ENCODE results near the gene SLC37A1. TPM values are rescaled to one million over a fixed set of nuclear protein-coding genes. Genes with fewer than 3 reads are reported as not detected.

The SLC37A1 gene
- total RNA-seq, 1 experiment from 2014 or later = 38.3 TPM

GRCh38 chr21:42525029-42525581 lies 11.5 kb downstream of the SLC37A1 start:
- peaks cover 36% of the 10 kb centered on the region; the same call in 1 of the 2 replicates for H3K36me3 ChIP-seq (ENCODE audit: low read depth, low read length)
- H3K4me1 ChIP-seq (ENCODE audit: insufficient read depth, low read length) = peaks cover 20% of the 10 kb centered on the region
- no TSS peak for BruUV-seq (replicated peaks)
- no peak overlapping the region for H2AFZ ChIP-seq (ENCODE audit: low read length)
- no peaks in the 10 kb centered on the region for H3K9me2 ChIP-seq (replicated peaks; ENCODE audit: low read length)
- H3K27me3 ChIP-seq (ENCODE audit: low read length) = no peaks in the 10 kb centered on the region
- no peaks in the 10 kb centered on the region for H4K20me1 ChIP-seq (ENCODE audit: low read length)
- ChIA-PET POLR2A (ENCODE audit: unreplicated experiment) (no interaction called here), CTCF (no interaction called here)
- no peak overlapping the region for H3K9ac ChIP-seq (ENCODE audit: low read length)
- TF ChIP-seq EZH2phosphoT487 (IDR thresholded peaks at IDR 0.05; ENCODE audit: borderline replicate concordance, low read length) (no peak), EZH2 (IDR thresholded peaks at IDR 0.05; ENCODE audit: low read length, unreplicated experiment) (no peak)
- TF ChIP-seq, protein P1, sequence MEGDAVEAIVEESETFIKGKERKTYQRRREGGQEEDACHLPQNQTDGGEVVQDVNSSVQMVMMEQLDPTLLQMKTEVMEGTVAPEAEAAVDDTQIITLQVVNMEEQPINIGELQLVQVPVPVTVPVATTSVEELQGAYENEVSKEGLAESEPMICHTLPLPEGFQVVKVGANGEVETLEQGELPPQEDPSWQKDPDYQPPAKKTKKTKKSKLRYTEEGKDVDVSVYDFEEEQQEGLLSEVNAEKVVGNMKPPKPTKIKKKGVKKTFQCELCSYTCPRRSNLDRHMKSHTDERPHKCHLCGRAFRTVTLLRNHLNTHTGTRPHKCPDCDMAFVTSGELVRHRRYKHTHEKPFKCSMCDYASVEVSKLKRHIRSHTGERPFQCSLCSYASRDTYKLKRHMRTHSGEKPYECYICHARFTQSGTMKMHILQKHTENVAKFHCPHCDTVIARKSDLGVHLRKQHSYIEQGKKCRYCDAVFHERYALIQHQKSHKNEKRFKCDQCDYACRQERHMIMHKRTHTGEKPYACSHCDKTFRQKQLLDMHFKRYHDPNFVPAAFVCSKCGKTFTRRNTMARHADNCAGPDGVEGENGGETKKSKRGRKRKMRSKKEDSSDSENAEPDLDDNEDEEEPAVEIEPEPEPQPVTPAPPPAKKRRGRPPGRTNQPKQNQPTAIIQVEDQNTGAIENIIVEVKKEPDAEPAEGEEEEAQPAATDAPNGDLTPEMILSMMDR (conservative IDR thresholded peaks at IDR 0.05; ENCODE audit: low read depth, low read length) = no peak
- H3F3A ChIP-seq (ENCODE audit: low read length, unreplicated experiment) = no peaks in the 10 kb centered on the region
- peak overlapping the region; percentile 55; the same call in 1 of the 2 replicates for H3K27ac ChIP-seq (ENCODE audit: low read length)
- H3K79me2 ChIP-seq (ENCODE audit: low read length) = peaks cover 20% of the 10 kb centered on the region
- H3K4me2 ChIP-seq (ENCODE audit: low read length) = no peak overlapping the region
- no peak overlapping the region for H3K4me3 ChIP-seq (ENCODE audit: low read length)
- ATAC-seq (no peak), DNase-seq (no peak)
- no peaks in the 10 kb centered on the region for H3K9me3 ChIP-seq (ENCODE audit: low read length)
- intact Hi-C loops (cut with micrococcal nuclease) = no loop called here

DNA sequence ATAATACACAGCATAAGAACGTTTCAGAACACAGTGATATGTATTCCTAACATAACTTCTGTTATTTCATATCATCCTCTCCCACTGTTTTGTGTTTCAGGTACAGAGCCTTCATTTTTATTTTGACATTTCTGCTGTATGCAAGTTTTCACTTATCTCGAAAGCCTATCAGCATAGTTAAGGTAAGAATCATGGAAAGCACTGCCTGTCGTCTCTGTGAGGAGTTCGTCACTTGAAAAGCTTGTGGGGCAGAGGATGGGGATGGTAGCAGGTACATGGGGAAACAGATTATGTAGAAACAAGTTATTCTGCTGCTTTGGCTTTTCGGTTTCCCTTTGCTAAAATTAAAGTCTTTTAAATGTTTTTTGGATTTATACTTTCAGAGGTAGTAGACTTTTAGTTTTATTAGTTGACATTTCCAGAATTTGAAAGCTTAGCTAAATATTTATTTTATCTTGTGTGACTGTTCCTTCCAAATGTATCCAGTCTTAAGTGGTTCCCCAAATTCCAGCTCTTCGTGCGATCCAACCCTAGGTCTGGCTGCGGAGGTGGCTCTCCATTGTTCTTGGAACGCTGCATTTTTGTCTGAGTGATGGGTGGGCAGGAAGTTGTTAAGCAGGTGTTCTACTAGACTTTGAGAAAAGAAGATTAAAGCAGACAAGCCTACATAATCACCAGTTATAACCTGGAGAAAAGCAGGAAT lies 12.2 kb downstream of the SLC37A1 start:
- POLR2A ChIA-PET (ENCODE audit: unreplicated experiment) = no interaction called here
- H2AFZ ChIP-seq (ENCODE audit: low read length) = no peak overlapping the region
- peaks cover 13% of the 10 kb centered on the region; the same call in 1 of the 2 replicates for H3K79me2 ChIP-seq (ENCODE audit: low read length)
- H3K4me1 ChIP-seq (ENCODE audit: insufficient read depth, low read length) = peaks cover 20% of the 10 kb centered on the region
- H3K4me3 ChIP-seq (ENCODE audit: low read length) = no peak overlapping the region
- CTCF ChIA-PET = no interaction called here
- no peak for TF ChIP-seq EZH2phosphoT487 (IDR thresholded peaks at IDR 0.05; ENCODE audit: borderline replicate concordance, low read length)
- TF ChIP-seq, protein P1 (conservative IDR thresholded peaks at IDR 0.05; ENCODE audit: low read depth, low read length) = no peak
- TF ChIP-seq EZH2 (IDR thresholded peaks at IDR 0.05; ENCODE audit: low read length, unreplicated experiment) = no peak
- intact Hi-C loops (cut with micrococcal nuclease) = no loop called here
- no peak overlapping the region for H3K27ac ChIP-seq (ENCODE audit: low read length)
- peaks cover 30% of the 10 kb centered on the region; the same call in 1 of the 2 replicates for H3K36me3 ChIP-seq (ENCODE audit: low read depth, low read length)
- no peak overlapping the region for H3K4me2 ChIP-seq (ENCODE audit: low read length)
- no peaks in the 10 kb centered on the region for H3K9me2 ChIP-seq (replicated peaks; ENCODE audit: low read length)
- H3K27me3 ChIP-seq (ENCODE audit: low read length) = no peaks in the 10 kb centered on the region
- no TSS peak for BruUV-seq (replicated peaks)
- no peaks in the 10 kb centered on the region for H4K20me1 ChIP-seq (ENCODE audit: low read length)
- no peaks in the 10 kb centered on the region for H3K9me3 ChIP-seq (ENCODE audit: low read length)
- ATAC-seq (no peak), DNase-seq (no peak)
- H3F3A ChIP-seq (ENCODE audit: low read length, unreplicated experiment) = no peaks in the 10 kb centered on the region
- H3K9ac ChIP-seq (ENCODE audit: low read length) = no peak overlapping the region

GRCh38 chr21:42526379-42526727 lies 12.7 kb downstream of the SLC37A1 start:
- H3K79me2 ChIP-seq (ENCODE audit: low read length) = peaks cover 7% of the 10 kb centered on the region; the same call in 1 of the 2 replicates
- H3K27me3 ChIP-seq (ENCODE audit: low read length) = no peaks in the 10 kb centered on the region
- no peak for ATAC-seq

More at GRCh38 chr21:42526379-42526727, 12.7 kb downstream of the SLC37A1 start:
- CTCF ChIA-PET = no interaction called here
- no peak for TF ChIP-seq EZH2 (IDR thresholded peaks at IDR 0.05; ENCODE audit: low read length, unreplicated experiment)
- TF ChIP-seq, protein P1 (conservative IDR thresholded peaks at IDR 0.05; ENCODE audit: low read depth, low read length) = no peak
- no peak for TF ChIP-seq EZH2phosphoT487 (IDR thresholded peaks at IDR 0.05; ENCODE audit: borderline replicate concordance, low read length)
- Histone ChIP-seq H4K20me1 (ENCODE audit: low read length) (no peaks in the 10 kb centered on the region), H3K4me2 (ENCODE audit: low read length) (no peak overlapping the region), H3K9me3 (ENCODE audit: low read length) (no peaks in the 10 kb centered on the region), H3K4me3 (ENCODE audit: low read length) (no peak overlapping the region), H3F3A (ENCODE audit: low read length, unreplicated experiment) (no peaks in the 10 kb centered on the region), H3K27ac (ENCODE audit: low read length) (no peak overlapping the region), H3K9me2 (replicated peaks; ENCODE audit: low read length) (no peaks in the 10 kb centered on the region), H3K9ac (ENCODE audit: low read length) (no peak overlapping the region), H3K36me3 (ENCODE audit: low read depth, low read length) (peaks cover 25% of the 10 kb centered on the region; the same call in 1 of the 2 replicates), H3K4me1 (ENCODE audit: insufficient read depth, low read length) (peaks cover 20% of the 10 kb centered on the region), H2AFZ (ENCODE audit: low read length) (no peak overlapping the region)
- POLR2A ChIA-PET (ENCODE audit: unreplicated experiment) = no interaction called here
- DNase-seq = no peak
- intact Hi-C loops (cut with micrococcal nuclease) = no loop called here
- BruUV-seq (replicated peaks) = TSS peak; percentile 20
